Measurements from ENCODE around the gene DOHH. TPM values are rescaled to one million over a fixed set of nuclear protein-coding genes. Genes with fewer than 3 reads are reported as not detected.

The DOHH gene
- polyA plus RNA-seq, 2 of the 4 experiments (the other 2 are of a cell fraction): 4.6 to 13.3 TPM

DNA sequence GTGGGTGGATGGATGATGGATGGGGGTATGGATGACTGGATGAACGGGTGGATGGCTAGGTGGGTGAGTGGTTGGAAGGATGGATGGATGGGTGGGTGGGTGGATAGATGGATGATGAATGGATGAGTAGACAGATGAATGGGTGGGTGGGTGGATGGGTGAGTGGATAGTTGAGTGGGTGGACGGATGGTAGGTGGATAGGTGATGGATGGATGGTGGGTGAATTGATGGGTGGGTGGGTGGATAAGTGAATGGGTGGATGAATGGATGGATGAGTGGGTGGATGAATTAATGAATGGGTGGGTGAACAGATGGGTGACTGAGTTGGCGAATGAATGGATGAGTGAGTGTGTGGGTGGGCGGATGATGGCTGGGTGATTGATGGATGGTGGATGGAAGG, 25.0 kb downstream of the DOHH start:
- H3K4me2 ChIP-seq: no peak overlapping the region
- whole genome bisulfite sequencing (ENCODE audit: missing lambda C conversion rate): 23% methylated on average over 4 of the region's 4 CpGs
- DNase-seq (ENCODE audit: low read depth in 1 of 2, low spot score in 1 of 2): no peak
- no peaks in the 10 kb centered on the region for H3K9me3 ChIP-seq
- ChIA-PET POLR2A (no interaction called here), CTCF (interaction anchor here (0.6 kb wide), 1 partner anchor 9 kb away, joined by 3 read pairs; no protein-coding TSS in a partner anchor)
- TF ChIP-seq REST (IDR thresholded peaks at IDR 0.05): no peak
- TF ChIP-seq, protein P1, sequence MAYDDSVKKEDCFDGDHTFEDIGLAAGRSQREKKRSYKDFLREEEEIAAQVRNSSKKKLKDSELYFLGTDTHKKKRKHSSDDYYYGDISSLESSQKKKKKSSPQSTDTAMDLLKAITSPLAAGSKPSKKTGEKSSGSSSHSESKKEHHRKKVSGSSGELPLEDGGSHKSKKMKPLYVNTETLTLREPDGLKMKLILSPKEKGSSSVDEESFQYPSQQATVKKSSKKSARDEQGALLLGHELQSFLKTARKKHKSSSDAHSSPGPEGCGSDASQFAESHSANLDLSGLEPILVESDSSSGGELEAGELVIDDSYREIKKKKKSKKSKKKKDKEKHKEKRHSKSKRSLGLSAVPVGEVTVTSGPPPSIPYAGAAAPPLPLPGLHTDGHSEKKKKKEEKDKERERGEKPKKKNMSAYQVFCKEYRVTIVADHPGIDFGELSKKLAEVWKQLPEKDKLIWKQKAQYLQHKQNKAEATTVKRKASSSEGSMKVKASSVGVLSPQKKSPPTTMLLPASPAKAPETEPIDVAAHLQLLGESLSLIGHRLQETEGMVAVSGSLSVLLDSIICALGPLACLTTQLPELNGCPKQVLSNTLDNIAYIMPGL (CRISPR knock-in tag; IDR thresholded peaks at IDR 0.05; ENCODE audit: borderline replicate concordance): no peak
- peaks cover 16% of the 10 kb centered on the region; the same call in 2 of the 3 replicates for H3K4me1 ChIP-seq
- no peak overlapping the region for H3K27ac ChIP-seq
- no peak for FAIRE-seq
- no peak overlapping the region for H3K4me3 ChIP-seq
- ATAC-seq: no peak

DNA sequence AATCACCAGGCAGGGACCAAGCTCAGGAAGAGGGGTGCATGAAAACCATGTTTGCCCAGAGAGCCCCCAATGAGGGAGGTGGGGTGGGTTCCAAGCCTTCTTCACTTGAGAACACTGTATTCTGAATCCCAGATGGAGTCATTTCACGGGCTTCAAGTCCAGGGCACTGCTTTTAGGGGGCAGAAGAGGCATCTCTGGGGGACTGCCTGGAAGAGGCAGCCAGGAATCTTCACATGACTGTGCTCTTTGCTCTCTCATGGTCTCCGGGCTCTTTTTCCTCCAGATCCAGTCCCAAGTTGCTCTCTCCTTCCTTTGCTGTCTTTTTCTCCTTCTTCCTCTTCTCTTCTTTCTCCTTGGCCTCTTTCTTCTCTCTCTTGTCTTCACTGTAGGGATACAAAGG, 25.9 kb downstream of the DOHH start:
- ATAC-seq (no peak), FAIRE-seq (no peak), DNase-seq (ENCODE audit: low read depth in 1 of 2, low spot score in 1 of 2) (no peak)

DNA sequence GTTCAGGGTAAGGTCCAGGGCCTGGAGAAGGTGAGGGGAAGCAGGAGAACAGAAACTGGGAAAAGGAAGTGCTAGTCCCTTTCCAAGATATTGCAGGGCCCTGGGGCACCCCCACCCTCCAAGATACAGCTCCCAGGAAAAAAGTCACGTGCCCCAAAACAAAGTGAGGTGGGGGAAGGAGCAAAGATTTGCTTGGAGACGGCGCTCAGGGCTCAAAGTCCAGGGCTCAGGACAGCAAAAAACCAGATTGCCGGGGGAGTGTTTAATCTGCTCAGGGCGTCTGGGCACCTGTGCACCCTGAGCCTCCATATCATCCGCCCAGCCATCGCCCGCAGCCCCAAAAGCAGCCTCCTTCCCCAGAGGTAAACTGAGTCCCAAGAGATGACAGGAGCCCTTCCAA, 26.5 kb downstream of the DOHH start:
- Histone ChIP-seq H3K9me3 (no peaks in the 10 kb centered on the region), H3K4me2 (peak overlapping the region; percentile 32), H3K27ac (peak overlapping the region in 1 of 2 experiments; percentile 1; a peak in 1 of 6 replicates), H3K4me3 (no peak overlapping the region), H3K4me1 (peaks cover 16% of the 10 kb centered on the region; the same call in 2 of the 3 replicates)
- ATAC-seq: no peak
- ChIA-PET POLR2A (no interaction called here), CTCF (interaction anchor here (0.8 to 6.7 kb wide), 11 partner anchors 10 to 180 kb away, joined by 3 to 78 read pairs (median 6); partner anchors contain the start of gene SMIM44)
- 43% methylated on average over 8 of the region's 8 CpGs for WGBS (ENCODE audit: missing lambda C conversion rate)
- FAIRE-seq: no peak
- TF ChIP-seq JUN (IDR thresholded peaks at IDR 0.05) (no peak), USF2 (IDR thresholded peaks at IDR 0.05) (peak; percentile 45; the same call in 1 of the 2 replicates)
- no peak for DNase-seq (ENCODE audit: low read depth in 1 of 2, low spot score in 1 of 2)

More for the DNA sequence above, 25.9 kb downstream of the DOHH start:
- ChIA-PET CTCF (interaction anchor here (1.4 to 6.7 kb wide), 7 partner anchors 9 to 147 kb away, joined by 3 to 78 read pairs (median 10); partner anchors contain the start of gene SMIM44), POLR2A (no interaction called here)
- Histone ChIP-seq H3K27ac (no peak overlapping the region), H3K4me3 (no peak overlapping the region), H3K9me3 (no peaks in the 10 kb centered on the region), H3K4me1 (peaks cover 16% of the 10 kb centered on the region; the same call in 2 of the 3 replicates), H3K4me2 (no peak overlapping the region)
- peak; percentile 70 for TF ChIP-seq ZFP36 (IDR thresholded peaks at IDR 0.05; ENCODE audit: borderline replicate concordance, partially characterized antibody)
- no peak for TF ChIP-seq RFX5 (IDR thresholded peaks at IDR 0.05)
- WGBS (ENCODE audit: missing lambda C conversion rate): 43% methylated on average over 2 of the region's 2 CpGs

DNA sequence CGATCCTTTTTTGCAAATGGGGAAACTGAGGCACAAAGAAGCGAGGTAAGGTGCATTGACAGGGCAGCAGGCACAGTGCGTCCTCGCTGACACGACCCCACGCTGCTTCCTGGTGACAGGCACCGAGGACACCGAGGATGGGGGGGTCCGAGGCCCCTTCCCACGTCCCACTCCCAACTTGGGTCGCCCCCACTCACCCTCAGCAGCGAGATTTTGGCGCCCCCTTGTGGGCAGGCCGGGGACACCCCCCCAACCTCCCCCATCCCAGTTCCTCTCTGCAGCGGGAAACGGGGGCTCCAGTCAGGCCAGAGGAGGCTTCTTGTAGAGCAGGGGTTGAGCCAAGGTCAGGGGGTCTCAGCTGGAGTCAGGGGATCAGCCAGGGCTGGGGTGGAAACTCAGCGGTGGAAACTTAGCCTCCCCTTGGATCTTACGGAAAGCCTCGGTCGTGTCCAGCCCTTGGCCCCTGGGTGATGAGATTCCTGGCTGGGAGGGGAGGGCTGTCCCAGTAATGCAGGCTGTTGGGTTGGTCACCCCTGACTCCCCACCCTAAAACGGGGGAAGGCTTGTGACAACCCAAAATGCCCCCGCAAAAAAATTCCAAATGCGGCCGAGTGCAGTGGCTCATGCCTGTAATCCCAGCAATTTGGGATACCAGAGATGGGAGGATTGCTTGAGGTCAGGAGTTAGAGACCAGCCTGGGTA, 28.4 kb downstream of the DOHH start:
- TF ChIP-seq KDM1A (IDR thresholded peaks at IDR 0.05; ENCODE audit: low read depth) (no peak), CTCF (IDR thresholded peaks at IDR 0.05) (peak; percentile 68), RAD21 (conservative IDR thresholded peaks at IDR 0.05 in 1 of 2, IDR thresholded peaks at IDR 0.05 in 1 of 2) (peak; percentile 76 to 81), SMC3 (IDR thresholded peaks at IDR 0.05) (peak; percentile 73)
- no peak for FAIRE-seq
- DNase-seq (ENCODE audit: low read depth in 1 of 2, low spot score in 1 of 2): no peak
- ChIA-PET POLR2A (no interaction called here), CTCF (interaction anchor here (0.6 to 6.7 kb wide), 43 partner anchors 8 to 286 kb away, joined by 3 to 78 read pairs (median 5); partner anchors contain the start of gene SMIM44)
- Histone ChIP-seq H3K4me1 (peaks cover 16% of the 10 kb centered on the region; the same call in 2 of the 3 replicates), H3K4me3 (no peak overlapping the region), H3K4me2 (peak overlapping the region; percentile 47), H3K27ac (peak overlapping the region; percentile 52 to 63; a peak in 3 of 6 replicates), H3K9me3 (peaks cover 10% of the 10 kb centered on the region; the same call in 1 of the 3 replicates)
- ATAC-seq: peak; percentile 31 to 58; a peak in 4 of 6 replicates
- 36% methylated on average over 12 of the region's 24 CpGs for WGBS (ENCODE audit: missing lambda C conversion rate)

Measured in A549 (cell line).